HL-60 (cell line): ENCODE results near the gene ZNF497.

Experiments used
- DNase-seq, 2 experiments: peaks; one replicate each; pipeline ENCODE4 v3.0.0-alpha.2; 2010 to 2020; ENCODE audit warnings: low read depth in 1 of 2, low spot score in 1 of 2
- H3K27ac ChIP-seq: fragments of 250-450 bp; sonication (Bioruptor Pico); replicated peaks from 2 replicates; pipeline ENCODE4 v1.5.1; 2020; ENCODE audit warnings: mild to moderate bottlenecking, moderate library complexity
- H3K27me3 ChIP-seq: fragments of 250-450 bp; sonication (Bioruptor Pico); 2 replicates; pipeline ENCODE4 v1.5.1; 2021; ENCODE audit warnings: mild to moderate bottlenecking, moderate library complexity; ENCODE audit not compliant: insufficient read depth, poor library complexity, severe bottlenecking
- H3K4me3 ChIP-seq: replicated peaks from 2 replicates; pipeline ENCODE4 v1.5.1; 2011; ENCODE audit warnings: mild to moderate bottlenecking, control low read depth, low read length; ENCODE audit not compliant: insufficient read depth
- CTCF ChIP-seq: IDR thresholded peaks from one replicate; pipeline ENCODE4 v1.5.1; 2011; ENCODE audit warnings: low read length, control low read depth, inconsistent platforms; ENCODE audit not compliant: insufficient read depth
- GABPA ChIP-seq: IDR thresholded peaks from 2 replicates; pipeline ENCODE4 v1.6.1; 2012; ENCODE audit warnings: low read depth
- POLR2AphosphoS5 ChIP-seq: IDR thresholded peaks from 2 replicates; pipeline ENCODE4 v1.6.1; 2012; ENCODE audit warnings: low read depth
- REST ChIP-seq: IDR thresholded peaks from 2 replicates; pipeline ENCODE4 v1.6.1; 2012; ENCODE audit warnings: low read depth; ENCODE audit not compliant: insufficient replicate concordance
- SPI1 ChIP-seq: IDR thresholded peaks from 2 replicates; pipeline ENCODE4 v1.6.1; 2012; ENCODE audit warnings: low read depth, mild to moderate bottlenecking, borderline replicate concordance

The ZNF497 gene

GRCh38 chr19:58353717-58354477 lies 8.7 kb downstream of the ZNF497 start:
- H3K4me3 ChIP-seq, result no peak overlapping the region
- no peak overlapping the region for H3K27ac ChIP-seq
- no peak for DNase-seq
- no peak for TF ChIP-seq POLR2AphosphoS5
- TF ChIP-seq SPI1, result no peak
- no peak for TF ChIP-seq REST
- TF ChIP-seq CTCF, result no peak
- TF ChIP-seq GABPA, result no peak
- H3K27me3 ChIP-seq, result no peaks in the 10 kb centered on the region

DNA sequence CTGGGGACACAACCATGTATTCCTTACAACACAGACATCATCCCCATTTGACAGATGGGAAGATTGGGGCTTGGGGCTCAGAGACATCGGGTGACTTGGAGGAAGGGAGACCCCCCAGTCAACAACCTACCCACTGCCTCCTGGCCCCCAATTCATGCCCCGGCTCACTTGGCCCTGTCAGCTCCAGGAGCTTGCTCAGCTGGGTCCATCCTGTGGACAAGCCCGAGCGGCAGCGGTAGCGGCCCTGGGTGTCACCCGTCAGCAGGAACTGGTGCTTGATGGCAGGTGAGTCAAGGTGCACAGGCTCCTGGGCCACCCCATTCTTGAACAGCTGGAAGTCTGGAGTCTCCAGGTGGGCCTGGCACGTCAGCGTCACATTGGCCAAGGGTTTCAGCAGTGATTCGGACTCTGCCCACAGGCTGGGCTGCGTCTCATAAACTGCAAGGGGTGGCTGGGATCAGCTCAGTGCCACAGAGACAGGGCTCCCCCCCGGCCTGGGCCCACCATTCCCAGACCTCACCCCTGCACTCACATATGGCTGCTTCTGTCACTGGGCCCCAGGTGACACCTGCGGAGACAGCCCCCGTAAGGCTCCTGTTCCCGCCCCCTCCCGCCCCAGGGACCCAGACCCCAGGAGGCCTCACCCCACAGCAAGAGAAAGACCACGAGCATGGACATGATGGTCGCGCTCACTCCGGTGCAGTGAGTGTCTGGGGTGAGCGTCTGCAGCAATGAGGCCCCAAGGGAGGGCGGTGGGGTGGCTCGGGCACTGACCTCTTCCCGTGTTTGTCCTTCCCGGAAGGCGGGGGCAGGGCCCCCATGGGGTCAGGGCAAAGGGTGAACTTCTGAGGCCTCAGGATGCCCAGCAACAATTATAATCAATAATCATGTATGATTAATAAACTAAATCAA lies 9.5 kb downstream of the ZNF497 start, which contains the start of gene A1BG:
A1BG (minus strand) TSS at position 733 of the 912 bp plus-strand sequence; CDS start at position 678, 55 bp downstream.
- DNase-seq, result no peak
- no peaks in the 10 kb centered on the region for H3K27me3 ChIP-seq
- no peak for TF ChIP-seq GABPA
- no peak for TF ChIP-seq POLR2AphosphoS5
- TF ChIP-seq REST, result no peak
- no peak for TF ChIP-seq CTCF
- TF ChIP-seq SPI1, result no peak

GRCh38 chr19:58351990-58352755 lies 10.4 kb downstream of the ZNF497 start:
- H3K4me3 ChIP-seq, result no peak overlapping the region
- no peaks in the 10 kb centered on the region for H3K27me3 ChIP-seq
- no peak for TF ChIP-seq GABPA
- no peak for TF ChIP-seq POLR2AphosphoS5
- TF ChIP-seq CTCF, result no peak
- TF ChIP-seq SPI1, result no peak
- TF ChIP-seq REST, result no peak
- no peak for DNase-seq
- H3K27ac ChIP-seq, result no peak overlapping the region

More for the DNA sequence above, 9.5 kb downstream of the ZNF497 start, which contains the start of gene A1BG:
- no peak within 1 kb of the TSS for H3K27ac ChIP-seq
- H3K4me3 ChIP-seq, result no peak within 1 kb of the TSS
